Activated CD4-positive, alpha-beta T cell treated with anti-CD3 and anti-CD28 coated beads for 24 hours (primary cell): Measurements from ENCODE around the gene ISG20L2.

Source experiments
- DNase-seq, 2 donors: peaks; one replicate each; pipeline ENCODE4 v3.0.0-alpha.2; 2020; ENCODE audit warnings: low read depth in 2 of 2

The ISG20L2 gene

GRCh38 chr1:156706657-156707416, 21.7 kb downstream of the ISG20L2 start:
- DNase-seq: no peak

- DNase-seq: peak; percentile 54 to 67
These were observed 22.5 kb downstream of the ISG20L2 start for GRCh38 chr1:156705918-156706656.

GRCh38 chr1:156705321-156705917, 23.1 kb downstream of the ISG20L2 start, which contains the start of gene CRABP2:
TSS of gene CRABP2 (minus strand) at chr1:156705583. CDS start at chr1:156705446, 137 bp downstream.
- no peak for DNase-seq

- peak in 1 of 2 donors; percentile 38 for DNase-seq
These were observed 23.6 kb downstream of the ISG20L2 start for GRCh38 chr1:156704930-156705320.

- no peak for DNase-seq
These were observed 24.3 kb downstream of the ISG20L2 start for GRCh38 chr1:156704166-156704711.

- DNase-seq: no peak
These were observed 24.8 kb downstream of the ISG20L2 start for GRCh38 chr1:156703741-156704140.

GRCh38 chr1:156703336-156703735, 25.2 kb downstream of the ISG20L2 start:
- DNase-seq: no peak

- no peak for DNase-seq
These were observed 27.6 kb downstream of the ISG20L2 start for GRCh38 chr1:156700736-156701531.

GRCh38 chr1:156698995-156699394, 29.6 kb downstream of the ISG20L2 start:
- no peak for DNase-seq

- DNase-seq: no peak
These were observed 31.1 kb downstream of the ISG20L2 start for GRCh38 chr1:156697481-156697880.

- no peak for DNase-seq
These were observed 31.8 kb downstream of the ISG20L2 start for GRCh38 chr1:156696755-156697154.

GRCh38 chr1:156694690-156694962, 33.9 kb downstream of the ISG20L2 start:
- DNase-seq: no peak

GRCh38 chr1:156693848-156694689, 34.5 kb downstream of the ISG20L2 start:
- no peak for DNase-seq

GRCh38 chr1:156692925-156693847, 35.4 kb downstream of the ISG20L2 start:
- DNase-seq: no peak

GRCh38 chr1:156692441-156692924, 36.1 kb downstream of the ISG20L2 start:
- DNase-seq: no peak

GRCh38 chr1:156691665-156692440, 36.7 kb downstream of the ISG20L2 start:
- no peak for DNase-seq

- DNase-seq: no peak
These were observed 37.4 kb downstream of the ISG20L2 start for GRCh38 chr1:156691191-156691590.

GRCh38 chr1:156690675-156691036, 37.9 kb downstream of the ISG20L2 start:
- DNase-seq: no peak
